GM23248 (cell line): ENCODE results near the gene LILRB3. TPM values are rescaled to one million over a fixed set of nuclear protein-coding genes. Genes with fewer than 3 reads are reported as not detected.

Experiments
- DNase-seq: peaks from one replicate; pipeline ENCODE4 v3.0.0-alpha.2; 2015
- H2AFZ ChIP-seq: fragments of 200-600 bp; sonication (generic); 2 replicates; pipeline ENCODE4 v1.6.1; 2016; ENCODE audit warnings: antibody characterized with exemption
- H3F3A ChIP-seq: fragments of 200-600 bp; sonication (generic); 2 replicates; pipeline ENCODE4 v1.6.1; 2016; ENCODE audit warnings: mild to moderate bottlenecking, antibody characterized with exemption, mixed run types; ENCODE audit not compliant: insufficient read depth
- H3K27ac ChIP-seq: fragments of 200-600 bp; sonication (generic); 2 replicates; pipeline ENCODE4 v1.5.1; 2016; ENCODE audit warnings: mild to moderate bottlenecking
- H3K27me3 ChIP-seq: fragments of 200-600 bp; sonication (generic); replicated peaks from 2 replicates; pipeline ENCODE4 v1.6.1; 2016; ENCODE audit warnings: mild to moderate bottlenecking; ENCODE audit not compliant: insufficient read depth
- H3K36me3 ChIP-seq: fragments of 200-600 bp; sonication (generic); 2 replicates; pipeline ENCODE4 v1.6.1; 2016; ENCODE audit warnings: low read depth, mild to moderate bottlenecking
- H3K4me1 ChIP-seq: fragments of 200-600 bp; sonication (generic); 2 replicates; pipeline ENCODE4 v1.6.1; 2016; ENCODE audit warnings: mild to moderate bottlenecking; ENCODE audit not compliant: insufficient read depth
- H3K4me2 ChIP-seq: fragments of 200-600 bp; sonication (generic); one replicate; pipeline ENCODE4 v1.6.1; 2016; ENCODE audit warnings: mild to moderate bottlenecking; ENCODE audit not compliant: unreplicated experiment
- H3K4me3 ChIP-seq: fragments of 200-600 bp; sonication (generic); 2 replicates; pipeline ENCODE4 v1.5.1; 2016; ENCODE audit warnings: mild to moderate bottlenecking
- H3K79me2 ChIP-seq: fragments of 200-600 bp; sonication (generic); 2 replicates; pipeline ENCODE4 v1.6.1; 2016; ENCODE audit warnings: mild to moderate bottlenecking; ENCODE audit not compliant: insufficient read depth
- H3K9ac ChIP-seq: fragments of 200-600 bp; sonication (generic); 2 replicates; pipeline ENCODE4 v1.6.1; 2016; ENCODE audit warnings: mild to moderate bottlenecking
- H3K9me2 ChIP-seq: fragments of 200-600 bp; sonication (generic); 2 replicates; pipeline ENCODE4 v1.6.1; 2016; ENCODE audit warnings: mixed run types, mild to moderate bottlenecking, moderate library complexity; ENCODE audit not compliant: insufficient read depth
- H3K9me3 ChIP-seq: fragments of 200-600 bp; sonication (generic); one replicate; pipeline ENCODE4 v1.6.1; 2017; ENCODE audit warnings: low read depth
- H4K20me1 ChIP-seq: fragments of 200-600 bp; sonication (generic); 2 replicates; pipeline ENCODE4 v1.6.0; 2016; ENCODE audit not compliant: insufficient read depth
- EZH2 ChIP-seq: fragments of 200-600 bp; sonication (generic); IDR thresholded peaks from 2 replicates; pipeline ENCODE4 v1.6.1; 2018; ENCODE audit warnings: antibody characterized with exemption, mild to moderate bottlenecking; ENCODE audit not compliant: insufficient read depth, poor library complexity, severe bottlenecking
- EZH2phosphoT487 ChIP-seq: fragments of 200-600 bp; sonication (generic); IDR thresholded peaks from 2 replicates; pipeline ENCODE4 v1.6.1; 2018; ENCODE audit warnings: antibody characterized with exemption, moderate library complexity, mild to moderate bottlenecking, low read depth; ENCODE audit not compliant: insufficient read depth
- WGBS, 2 experiments: methylation state at CpG; one replicate each; pipeline ENCODE4 v1.1.6; 2015 to 2017; ENCODE audit warnings: low lambda C conversion rate in 2 of 2, low coverage in 1 of 2; ENCODE audit errors: missing lambda C conversion rate in 2 of 2; 5-methylcytosine and 5-hydroxymethylcytosine counted together
- in situ Hi-C: fragments of 300-500 bp; cut with MboI; formaldehyde crosslinking; loops from 2 replicates; pipeline ENCODE4 v1.15.0; 2020
- polyA plus RNA-seq: library from polyadenylated mRNA; unstranded; fragments of >200 nt; fragmentation: Nextera tagmentation; extraction: Ambion mirVana; gene quantifications from 2 replicates; pipeline ENCODE4 v1.2.1, GENCODE V29; 2016
- small RNA-seq: library from RNA; depleted of rRNA; stranded (forward); fragments of <200 nt; gene quantifications from one replicate; pipeline ENCODE3, GENCODE V24; 2014; ENCODE audit warnings: low read depth, low replicate concordance
- total RNA-seq: library from RNA; depleted of rRNA; stranded (reverse); fragments of >200 nt; shearing (Covaris generic); gene quantifications from 2 replicates; pipeline ENCODE4 v1.2.3, GENCODE V29; 2014; rRNA removed

Gene LILRB3
- total and polyA plus RNA-seq, 2 experiments from 2014 or later, result 0.53 TPM; not detected in 1

DNA sequence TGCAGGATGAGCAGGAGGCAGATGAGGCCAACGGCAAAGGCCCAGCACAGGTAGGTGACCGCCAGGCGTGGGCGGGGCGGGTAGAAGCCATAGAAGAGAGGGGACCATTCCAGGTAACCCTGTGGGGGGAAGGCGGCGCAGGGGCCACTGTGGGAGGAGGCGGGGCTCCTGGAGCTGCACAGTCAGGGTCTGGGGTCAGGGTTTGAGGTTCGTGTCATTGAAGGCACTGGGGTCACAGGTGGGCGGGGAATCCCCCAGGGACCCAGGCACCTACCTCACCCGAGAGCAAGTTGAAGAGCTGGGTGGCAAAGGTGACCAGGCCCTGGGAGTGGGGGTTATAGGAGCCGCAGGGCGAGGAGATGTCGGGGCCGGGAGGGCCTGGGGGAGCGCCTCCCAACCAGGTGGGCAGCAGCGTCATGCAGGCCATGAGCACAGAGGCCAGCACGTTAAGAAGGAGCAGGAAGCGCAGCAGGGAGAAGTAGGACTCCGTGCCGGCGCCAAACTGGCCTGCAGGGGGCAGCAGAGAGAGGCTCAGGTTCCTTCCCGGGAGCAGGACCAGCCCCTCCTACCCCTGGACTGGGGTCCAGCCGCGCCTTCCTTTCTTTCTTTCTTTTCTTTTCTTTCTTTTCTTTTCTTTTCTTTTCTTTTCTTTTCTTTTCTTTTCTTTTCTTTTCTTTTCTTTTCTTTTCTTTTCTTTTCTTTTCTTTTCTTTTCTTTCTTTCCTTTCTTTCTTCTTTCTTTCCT, 54.5 kb downstream of the LILRB3 start:
- H3K4me2 ChIP-seq, result no peak overlapping the region
- no peaks in the 10 kb centered on the region for H3K9me2 ChIP-seq
- in situ Hi-C loops, result no loop called here
- TF ChIP-seq EZH2 (no peak), EZH2phosphoT487 (no peak)
- WGBS, 2 experiments, result 25 to 36% methylated on average over 14 to 25 of the region's 25 CpGs
- no peak overlapping the region for H3K9ac ChIP-seq
- no peaks in the 10 kb centered on the region for H3K4me1 ChIP-seq
- no peaks in the 10 kb centered on the region for H4K20me1 ChIP-seq
- no peak overlapping the region for H3K27ac ChIP-seq
- H3K36me3 ChIP-seq, result no peaks in the 10 kb centered on the region
- H2AFZ ChIP-seq, result no peak overlapping the region
- H3F3A ChIP-seq, result no peaks in the 10 kb centered on the region
- H3K9me3 ChIP-seq, result no peaks in the 10 kb centered on the region
- no peak overlapping the region for H3K4me3 ChIP-seq
- no peaks in the 10 kb centered on the region for H3K27me3 ChIP-seq
- peak; percentile 89 for DNase-seq
- no peaks in the 10 kb centered on the region for H3K79me2 ChIP-seq

Small RNAs within 50 kb of the gene (small RNA-seq; reads per million reads assigned to genes)
- not detected for gene RNU6-1307P

Other genes starting within 250 kb of the LILRB3 start
- gene CACNG6, start 231.4 kb downstream of the LILRB3 start, total RNA-seq, result not detected in 2 replicates
- gene CACNG6, start 231.4 kb downstream of the LILRB3 start, polyA plus RNA-seq, result not detected in 2 replicates
- gene VSTM1, start 159.1 kb downstream of the LILRB3 start, total RNA-seq, result not detected in 2 replicates
- not detected in 2 replicates for gene VSTM1, start 159.1 kb downstream of the LILRB3 start, polyA plus RNA-seq
- gene TARM1, start 141.6 kb downstream of the LILRB3 start, total RNA-seq, result not detected in 2 replicates
- gene TARM1, start 141.6 kb downstream of the LILRB3 start, polyA plus RNA-seq, result not detected in 2 replicates
- gene OSCAR, start 122.2 kb downstream of the LILRB3 start, total RNA-seq, result 0.54 TPM in 1 of 2 replicates, not detected in the other
- 2.2 and 2.9 TPM in 2 replicates for gene OSCAR, start 122.2 kb downstream of the LILRB3 start, polyA plus RNA-seq
- gene NDUFA3, start 120.2 kb downstream of the LILRB3 start, total RNA-seq, result 15.1 TPM in 1 of 2 replicates, not detected in the other
- gene NDUFA3, start 120.2 kb downstream of the LILRB3 start, polyA plus RNA-seq, result 198 and 210 TPM in 2 replicates
- gene TFPT, start 107.3 kb downstream of the LILRB3 start, total RNA-seq, result 11.5 and 23.8 TPM in 2 replicates
- 29.6 and 30.0 TPM in 2 replicates for gene TFPT, start 107.3 kb downstream of the LILRB3 start, polyA plus RNA-seq
- 38.4 and 43.9 TPM in 2 replicates for gene PRPF31, start 107.3 kb downstream of the LILRB3 start, total RNA-seq
- 78.6 and 81.8 TPM in 2 replicates for gene PRPF31, start 107.3 kb downstream of the LILRB3 start, polyA plus RNA-seq
- 8.9 and 12.6 TPM in 2 replicates for gene CNOT3, start 85.2 kb downstream of the LILRB3 start, total RNA-seq
- gene CNOT3, start 85.2 kb downstream of the LILRB3 start, polyA plus RNA-seq, result 16.6 and 19.4 TPM in 2 replicates
- 6.6 and 6.9 TPM in 2 replicates for gene LENG1, start 63.3 kb downstream of the LILRB3 start, total RNA-seq
- 10.2 and 10.9 TPM in 2 replicates for gene LENG1, start 63.3 kb downstream of the LILRB3 start, polyA plus RNA-seq
- not detected in 2 replicates for gene TMC4, start 49.8 kb downstream of the LILRB3 start, total RNA-seq
- gene TMC4, start 49.8 kb downstream of the LILRB3 start, polyA plus RNA-seq, result 0.18 TPM in 1 of 2 replicates, not detected in the other
- gene MBOAT7, start 33.4 kb downstream of the LILRB3 start, total RNA-seq, result 109 and 157 TPM in 2 replicates
- gene MBOAT7, start 33.4 kb downstream of the LILRB3 start, polyA plus RNA-seq, result 133 and 144 TPM in 2 replicates
- gene TSEN34, start 31.7 kb downstream of the LILRB3 start, total RNA-seq, result 102 and 105 TPM in 2 replicates
- gene TSEN34, start 31.7 kb downstream of the LILRB3 start, polyA plus RNA-seq, result 90.0 TPM in 2 replicates
- gene RPS9, start 22.1 kb downstream of the LILRB3 start, total RNA-seq, result 1,319 and 1,498 TPM in 2 replicates
- 395 and 404 TPM in 2 replicates for gene RPS9, start 22.1 kb downstream of the LILRB3 start, polyA plus RNA-seq
- not detected in 2 replicates for gene LILRA6, start 19.8 kb upstream of the LILRB3 start, total RNA-seq
- not detected in 2 replicates for gene LILRA6, start 19.8 kb upstream of the LILRB3 start, polyA plus RNA-seq
- gene LILRB5, start 34.3 kb upstream of the LILRB3 start, total RNA-seq, result not detected in 2 replicates
- gene LILRB5, start 34.3 kb upstream of the LILRB3 start, polyA plus RNA-seq, result not detected in 2 replicates
- gene LILRB2, start 58.1 kb upstream of the LILRB3 start, total RNA-seq, result not detected in 2 replicates
- not detected in 2 replicates for gene LILRB2, start 58.1 kb upstream of the LILRB3 start, polyA plus RNA-seq
- gene LILRA5, start 90.2 kb upstream of the LILRB3 start, total RNA-seq, result not detected in 2 replicates
- not detected in 2 replicates for gene LILRA5, start 90.2 kb upstream of the LILRB3 start, polyA plus RNA-seq
- gene LILRA4, start 116.2 kb upstream of the LILRB3 start, total RNA-seq, result not detected in 2 replicates
- not detected in 2 replicates for gene LILRA4, start 116.2 kb upstream of the LILRB3 start, polyA plus RNA-seq
- gene LAIR1, start 141.9 kb upstream of the LILRB3 start, total RNA-seq, result not detected in 2 replicates
- not detected in 2 replicates for gene LAIR1, start 141.9 kb upstream of the LILRB3 start, polyA plus RNA-seq
- gene TTYH1, start 192.5 kb upstream of the LILRB3 start, total RNA-seq, result not detected in 2 replicates
- 0.05 TPM in 2 replicates for gene TTYH1, start 192.5 kb upstream of the LILRB3 start, polyA plus RNA-seq
- gene LENG8, start 226.2 kb upstream of the LILRB3 start, total RNA-seq, result 29.2 and 33.9 TPM in 2 replicates
- gene LENG8, start 226.2 kb upstream of the LILRB3 start, polyA plus RNA-seq, result 34.7 and 45.5 TPM in 2 replicates
- gene LENG9, start 240.8 kb upstream of the LILRB3 start, total RNA-seq, result 6.6 and 13.5 TPM in 2 replicates
- gene LENG9, start 240.8 kb upstream of the LILRB3 start, polyA plus RNA-seq, result 0.30 and 0.41 TPM in 2 replicates